Tibial artery (tissue), 4 donors: Measurements from ENCODE around the gene MEX3D.
A peak's percentile ranks its signal among the peaks of the same experiment; 100 is the strongest.

Source experiments
- DNase-seq, 2 donors: peaks; one replicate each; pipeline ENCODE4 v3.0.0-alpha.2; 2019
- H3K27ac ChIP-seq, 2 donors: fragments of 200-600 bp; sonication (generic) in 1 of 2; 1 replicate in 1 of 2; 2 replicates in 1 of 2; pipeline ENCODE4 v1.5.1; 2018 to 2019; ENCODE audit warnings: mild to moderate bottlenecking in 1 of 2
- H3K27me3 ChIP-seq, 2 donors: fragments of 200-600 bp; sonication (generic) in 1 of 2; one replicate each; pipeline versions ENCODE4 v1.5.1 to v1.6.0; 2016 to 2019
- H3K36me3 ChIP-seq, 3 donors: fragments of 200-600 bp; sonication (generic) in 2 of 3; one replicate each; pipeline ENCODE4 v1.5.1; 2016 to 2019; ENCODE audit warnings: mild to moderate bottlenecking in 2 of 3
- H3K4me1 ChIP-seq, 4 donors: fragments of 200-600 bp; sonication (generic) in 2 of 4; 1 replicate in 3 of 4; 2 replicates in 1 of 4; pipeline ENCODE4 v1.5.1; 2016 to 2019
- H3K4me3 ChIP-seq, 2 donors: fragments of 200-600 bp; sonication (generic) in 1 of 2; 1 replicate in 1 of 2; 2 replicates in 1 of 2; pipeline ENCODE4 v1.5.1; 2018 to 2019; ENCODE audit warnings: mild to moderate bottlenecking in 2 of 2
- H3K9me3 ChIP-seq, 3 donors: fragments of 200-600 bp; sonication (generic) in 1 of 3; one replicate each; pipeline ENCODE4 v1.5.1; 2016 to 2019
- intact Hi-C: fragments of 100-400 bp; cut with DNase I; formaldehyde crosslinking; loops from one replicate; pipeline ENCODE4 v1.15.0; 2023; ENCODE audit warnings: low total_unique reads
- TF ChIP-seq, protein P1 (sequence below), 2 experiments: fragments of 200-600 bp in 1 of 2; fragments of 450-650 bp in 1 of 2; IDR thresholded peaks; one replicate each; pipeline ENCODE4 v1.5.1; 2017 to 2019; ENCODE audit warnings: antibody characterized with exemption in 2 of 2, mild to moderate bottlenecking in 1 of 2, moderate library complexity in 1 of 2

MEX3D gene

DNA sequence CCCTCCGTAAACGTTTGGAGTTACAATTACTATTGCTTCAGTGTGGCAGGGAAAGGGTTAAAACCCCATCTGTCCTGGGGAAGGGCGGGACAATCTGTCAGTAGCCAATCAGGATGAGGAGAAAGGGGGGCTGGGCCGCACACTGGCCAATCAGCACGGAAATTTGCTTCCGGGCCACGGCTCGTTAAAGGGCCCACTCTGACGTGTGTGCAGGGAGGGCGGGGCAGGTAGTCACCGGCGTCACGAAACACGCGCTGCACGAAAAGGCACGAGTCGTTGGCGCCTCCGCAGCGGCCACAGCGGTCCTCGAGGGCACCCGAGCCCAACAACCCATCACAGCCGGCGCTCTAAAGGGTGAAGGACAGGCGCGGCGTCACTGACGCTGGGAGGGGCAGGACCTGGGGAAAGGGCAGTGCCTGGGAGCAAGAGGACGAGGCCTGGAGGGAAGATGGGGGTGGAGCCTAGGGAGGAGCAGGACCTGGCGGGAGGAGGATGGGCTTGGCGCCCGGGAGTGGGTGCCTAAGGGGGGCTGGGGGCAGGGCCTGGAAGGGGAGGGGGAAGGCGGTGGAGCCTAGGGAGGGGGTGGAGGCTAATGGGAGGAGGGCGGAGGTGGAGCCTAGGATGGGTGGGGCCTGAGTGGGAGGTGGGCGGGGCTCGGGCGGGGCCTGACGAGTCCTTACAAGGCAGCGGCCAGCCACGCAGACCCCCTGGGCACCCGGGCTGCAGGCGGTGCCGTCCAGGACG, 60.2 kb downstream of the MEX3D start:
- Histone ChIP-seq H3K4me1 (peaks cover 0 to 42% (median 21%) of the 10 kb centered on the region in 4 donors), H3K4me3 (peak overlapping the region; percentile 44 to 49), H3K36me3 (no peaks in the 10 kb centered on the region), H3K9me3 (peaks cover 0 to 8% (median 0%) of the 10 kb centered on the region in 3 donors), H3K27me3 (peaks cover 0 to 57% of the 10 kb centered on the region in 2 donors), H3K27ac (peak overlapping the region; percentile 76 to 77)
- intact Hi-C loops, result no loop called here
- peak; percentile 91 to 93 for DNase-seq
- TF ChIP-seq, protein P1, sequence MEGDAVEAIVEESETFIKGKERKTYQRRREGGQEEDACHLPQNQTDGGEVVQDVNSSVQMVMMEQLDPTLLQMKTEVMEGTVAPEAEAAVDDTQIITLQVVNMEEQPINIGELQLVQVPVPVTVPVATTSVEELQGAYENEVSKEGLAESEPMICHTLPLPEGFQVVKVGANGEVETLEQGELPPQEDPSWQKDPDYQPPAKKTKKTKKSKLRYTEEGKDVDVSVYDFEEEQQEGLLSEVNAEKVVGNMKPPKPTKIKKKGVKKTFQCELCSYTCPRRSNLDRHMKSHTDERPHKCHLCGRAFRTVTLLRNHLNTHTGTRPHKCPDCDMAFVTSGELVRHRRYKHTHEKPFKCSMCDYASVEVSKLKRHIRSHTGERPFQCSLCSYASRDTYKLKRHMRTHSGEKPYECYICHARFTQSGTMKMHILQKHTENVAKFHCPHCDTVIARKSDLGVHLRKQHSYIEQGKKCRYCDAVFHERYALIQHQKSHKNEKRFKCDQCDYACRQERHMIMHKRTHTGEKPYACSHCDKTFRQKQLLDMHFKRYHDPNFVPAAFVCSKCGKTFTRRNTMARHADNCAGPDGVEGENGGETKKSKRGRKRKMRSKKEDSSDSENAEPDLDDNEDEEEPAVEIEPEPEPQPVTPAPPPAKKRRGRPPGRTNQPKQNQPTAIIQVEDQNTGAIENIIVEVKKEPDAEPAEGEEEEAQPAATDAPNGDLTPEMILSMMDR (IDR thresholded peaks at IDR 0.05), result peak in 1 of 2 experiments; percentile 18

DNA sequence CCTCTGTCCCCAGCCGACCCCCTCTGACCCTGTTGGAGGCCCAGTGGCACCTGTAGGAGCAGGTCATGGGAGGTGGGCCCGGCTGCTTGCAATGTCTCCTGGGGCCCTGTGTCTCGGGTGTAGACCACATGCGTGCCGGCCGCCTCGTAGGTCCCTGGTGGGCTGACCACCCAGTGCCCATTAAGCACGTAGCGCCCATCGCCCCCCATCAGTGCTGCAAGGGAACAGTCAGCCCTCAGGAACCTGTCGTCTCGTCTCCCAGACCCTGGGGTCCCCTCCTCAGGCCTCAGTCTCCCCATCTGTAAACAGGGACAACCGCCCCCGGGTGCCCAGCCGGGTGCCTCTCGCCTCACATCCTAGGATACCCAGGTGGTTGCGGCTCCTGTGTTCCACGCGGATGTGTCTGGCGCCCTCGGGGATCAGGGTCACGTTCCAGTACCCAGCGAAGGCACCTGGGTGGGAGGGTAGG, 60.9 kb downstream of the MEX3D start:
- Histone ChIP-seq H3K9me3 (peaks cover 0 to 8% (median 0%) of the 10 kb centered on the region in 3 donors), H3K27ac (peak overlapping the region; percentile 76 to 77), H3K4me1 (peaks cover 0 to 38% (median 18%) of the 10 kb centered on the region in 4 donors), H3K36me3 (no peaks in the 10 kb centered on the region), H3K4me3 (peak overlapping the region in 1 of 2 donors; percentile 49), H3K27me3 (peaks cover 0 to 57% of the 10 kb centered on the region in 2 donors)
- TF ChIP-seq, protein P1 (IDR thresholded peaks at IDR 0.05), result no peak
- intact Hi-C loops, result no loop called here
- DNase-seq, result no peak

DNA sequence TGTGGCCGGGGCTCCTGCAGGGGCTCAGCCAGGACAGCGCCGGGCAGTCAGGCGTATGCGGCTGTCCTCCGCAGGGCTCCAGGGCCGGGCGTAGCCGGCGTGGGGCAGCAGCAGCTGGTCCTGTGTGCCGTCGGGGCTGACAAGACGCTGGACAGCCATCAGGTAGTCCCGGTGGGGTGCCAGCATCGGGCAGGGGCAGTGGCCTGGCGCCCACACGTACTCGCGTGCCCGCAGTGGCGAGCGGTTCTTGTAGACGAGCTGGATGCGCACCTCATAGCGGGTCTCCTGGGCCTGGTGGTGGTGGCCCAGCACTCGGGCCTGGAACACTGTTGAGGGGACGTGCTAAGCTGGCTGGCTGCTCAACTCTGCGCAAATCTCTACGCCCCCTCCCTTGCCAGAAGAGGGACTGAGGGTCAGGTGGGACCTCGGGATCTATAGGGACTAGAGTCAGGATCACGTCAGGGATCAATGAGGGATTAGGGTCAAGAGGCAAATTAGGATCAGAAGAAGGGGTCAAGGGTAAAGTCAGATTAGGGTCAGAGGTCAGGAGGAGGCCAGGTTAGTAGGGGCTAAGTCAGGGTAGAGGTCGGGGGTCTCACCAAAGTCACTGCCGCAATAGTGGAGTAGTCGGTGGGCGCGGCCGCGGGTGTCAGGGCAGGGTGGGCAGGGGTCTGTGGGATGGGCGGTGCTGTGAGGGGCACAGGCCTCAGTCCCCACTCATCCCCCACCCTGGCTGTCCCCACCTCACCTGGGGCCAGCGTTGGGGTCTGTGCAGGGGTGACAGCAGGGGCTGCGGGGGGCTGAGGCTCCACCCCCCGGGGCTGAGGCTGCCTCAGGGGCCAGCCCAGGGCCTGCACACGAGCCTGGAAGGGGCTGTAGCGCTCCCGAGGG, 61.9 kb downstream of the MEX3D start:
- H3K9me3 ChIP-seq, result peaks cover 0 to 8% (median 0%) of the 10 kb centered on the region in 3 donors
- DNase-seq, result no peak
- intact Hi-C loops, result no loop called here
- H3K27me3 ChIP-seq, result peaks cover 0 to 57% of the 10 kb centered on the region in 2 donors
- H3K4me1 ChIP-seq, result peaks cover 0 to 29% (median 18%) of the 10 kb centered on the region in 4 donors
- H3K27ac ChIP-seq, result no peak overlapping the region
- H3K36me3 ChIP-seq, result no peaks in the 10 kb centered on the region
- H3K4me3 ChIP-seq, result no peak overlapping the region
- TF ChIP-seq, protein P1 (IDR thresholded peaks at IDR 0.05), result no peak

DNA sequence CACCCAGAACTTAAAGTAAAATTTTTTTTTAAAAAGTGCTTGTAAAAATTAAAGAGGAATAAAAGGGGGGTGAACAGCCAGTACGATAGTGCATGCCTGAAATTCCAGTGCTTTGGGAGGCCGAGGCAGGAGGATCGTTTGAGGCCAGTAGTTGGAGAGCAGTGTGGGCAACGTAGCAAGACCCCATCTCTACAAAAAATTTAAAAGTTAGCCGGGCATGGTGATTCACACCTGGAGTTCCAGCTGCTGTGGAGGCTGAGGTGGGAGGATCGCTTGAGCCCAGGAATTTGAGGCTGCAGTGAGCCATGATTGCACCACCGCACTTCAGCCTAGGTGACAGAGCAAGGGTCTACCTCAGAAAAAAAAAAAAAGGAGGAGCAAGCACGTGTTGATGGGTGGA, 63.1 kb downstream of the MEX3D start:
- no peaks in the 10 kb centered on the region for H3K36me3 ChIP-seq
- H3K4me1 ChIP-seq, result peaks cover 0 to 29% (median 18%) of the 10 kb centered on the region in 4 donors
- TF ChIP-seq, protein P1 (IDR thresholded peaks at IDR 0.05), result no peak
- no peak overlapping the region for H3K4me3 ChIP-seq
- no peak for DNase-seq
- H3K27me3 ChIP-seq, result peaks cover 0 to 51% of the 10 kb centered on the region in 2 donors
- intact Hi-C loops, result no loop called here
- peaks cover 0 to 8% (median 0%) of the 10 kb centered on the region in 3 donors for H3K9me3 ChIP-seq
- no peak overlapping the region for H3K27ac ChIP-seq
